Testis (tissue), 3 donors: ENCODE data around the gene EPHA3. TPM values are rescaled to one million over a fixed set of nuclear protein-coding genes. Genes with fewer than 3 reads are reported as not detected.

Experiments used
- DNase-seq: peaks from one replicate; pipeline ENCODE4 v3.0.0-alpha.2; 2019
- H3K27ac ChIP-seq, 2 donors: fragments of 200-600 bp; sonication (generic); one replicate each; pipeline ENCODE4 v1.5.1; 2019
- H3K27me3 ChIP-seq: fragments of 200-600 bp; sonication (generic); one replicate; pipeline ENCODE4 v1.5.1; 2019
- H3K36me3 ChIP-seq: fragments of 200-600 bp; sonication (generic); one replicate; pipeline ENCODE4 v1.5.1; 2017; ENCODE audit warnings: low read depth; ENCODE audit errors: missing control alignments
- H3K4me1 ChIP-seq: fragments of 200-600 bp; sonication (generic); one replicate; pipeline ENCODE4 v1.5.1; 2019
- H3K4me3 ChIP-seq, 2 donors: fragments of 200-600 bp; sonication (generic); one replicate each; pipeline ENCODE4 v1.5.1; 2017 to 2019
- H3K9me3 ChIP-seq: fragments of 200-600 bp; sonication (generic); one replicate; pipeline ENCODE4 v1.5.1; 2017
- POLR2A ChIP-seq: fragments of 450-650 bp; IDR thresholded peaks from one replicate; pipeline ENCODE4 v1.6.1; 2017; ENCODE audit warnings: antibody characterized with exemption, mild to moderate bottlenecking, moderate library complexity
- WGBS, 2 donors: methylation state at CpG; one replicate each; pipeline ENCODE4 v1.1.5; 2018; 5-methylcytosine and 5-hydroxymethylcytosine counted together
- intact Hi-C: fragments of 100-400 bp; cut with DNase I; formaldehyde crosslinking; loops from one replicate; pipeline ENCODE4 v1.15.1; 2023; ENCODE audit warnings: low total_unique reads
- polyA plus RNA-seq: library from polyadenylated mRNA; stranded (reverse); fragments of 350-450 nt; fragmentation: Illumina TruSeq; extraction: RNeasy Lipid Tissue Mini Kit (QIAGEN cat#74804); gene quantifications from one replicate; pipeline ENCODE4 v1.2.3, GENCODE V29; 2014; ENCODE audit warnings: low read depth, low replicate concordance; ENCODE audit not compliant: insufficient read depth
- total RNA-seq, 2 donors: library from RNA; depleted of rRNA; stranded (reverse); fragments of >200 nt; gene quantifications; one replicate each; pipeline ENCODE4 v1.2.3, GENCODE V29; 2016
- TF ChIP-seq, protein P1 (sequence below), 3 experiments: fragments of 450-650 bp in 2 of 3; fragments of 200-600 bp in 1 of 3; sonication (generic) in 1 of 3; IDR thresholded peaks; one replicate each; pipeline ENCODE4 v1.5.1; 2016 to 2019; ENCODE audit warnings: antibody characterized with exemption in 3 of 3, mild to moderate bottlenecking in 2 of 3, moderate library complexity in 1 of 3

EPHA3 gene
- total and polyA plus RNA-seq, 3 donors from 2014 or later: 0.99 to 2.1 (median 1.3) TPM

GRCh38 chr3:89227218-89227617 lies 119.8 kb downstream of the EPHA3 start:
- Histone ChIP-seq H3K36me3 (no peaks in the 10 kb centered on the region), H3K27ac (no peak overlapping the region), H3K9me3 (no peaks in the 10 kb centered on the region), H3K4me3 (no peak overlapping the region), H3K4me1 (no peaks in the 10 kb centered on the region), H3K27me3 (no peaks in the 10 kb centered on the region)
- TF ChIP-seq, protein P1, sequence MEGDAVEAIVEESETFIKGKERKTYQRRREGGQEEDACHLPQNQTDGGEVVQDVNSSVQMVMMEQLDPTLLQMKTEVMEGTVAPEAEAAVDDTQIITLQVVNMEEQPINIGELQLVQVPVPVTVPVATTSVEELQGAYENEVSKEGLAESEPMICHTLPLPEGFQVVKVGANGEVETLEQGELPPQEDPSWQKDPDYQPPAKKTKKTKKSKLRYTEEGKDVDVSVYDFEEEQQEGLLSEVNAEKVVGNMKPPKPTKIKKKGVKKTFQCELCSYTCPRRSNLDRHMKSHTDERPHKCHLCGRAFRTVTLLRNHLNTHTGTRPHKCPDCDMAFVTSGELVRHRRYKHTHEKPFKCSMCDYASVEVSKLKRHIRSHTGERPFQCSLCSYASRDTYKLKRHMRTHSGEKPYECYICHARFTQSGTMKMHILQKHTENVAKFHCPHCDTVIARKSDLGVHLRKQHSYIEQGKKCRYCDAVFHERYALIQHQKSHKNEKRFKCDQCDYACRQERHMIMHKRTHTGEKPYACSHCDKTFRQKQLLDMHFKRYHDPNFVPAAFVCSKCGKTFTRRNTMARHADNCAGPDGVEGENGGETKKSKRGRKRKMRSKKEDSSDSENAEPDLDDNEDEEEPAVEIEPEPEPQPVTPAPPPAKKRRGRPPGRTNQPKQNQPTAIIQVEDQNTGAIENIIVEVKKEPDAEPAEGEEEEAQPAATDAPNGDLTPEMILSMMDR (IDR thresholded peaks at IDR 0.05): no peak
- no peak for TF ChIP-seq POLR2A
- intact Hi-C loops: no loop called here
- 79% methylated on average over 5 of the region's 5 CpGs for WGBS, 2 donors
- DNase-seq: no peak

DNA sequence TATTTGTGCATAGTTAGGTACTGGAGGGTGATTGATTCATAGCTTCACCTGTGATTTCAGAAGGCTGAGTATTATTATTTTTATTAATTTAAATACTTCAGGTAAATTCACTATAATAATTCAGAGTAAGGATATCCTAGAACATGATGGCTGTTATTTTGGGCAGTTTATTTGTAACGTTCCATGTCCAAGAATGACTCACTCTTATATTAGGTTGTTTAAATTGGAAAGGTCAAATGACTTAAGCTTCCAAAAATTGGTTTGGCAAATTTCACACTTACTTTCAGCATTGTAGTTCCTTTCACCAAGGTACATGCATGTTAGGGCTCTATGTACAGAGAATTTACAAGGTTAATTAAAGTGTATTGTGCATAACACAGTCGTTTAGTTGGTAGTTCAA lies 120.2 kb downstream of the EPHA3 start:
- WGBS, 2 donors: 31 to 53% methylated on average over 2 of the region's 2 CpGs
- Histone ChIP-seq H3K4me1 (no peaks in the 10 kb centered on the region), H3K27ac (no peak overlapping the region), H3K4me3 (no peak overlapping the region), H3K9me3 (no peaks in the 10 kb centered on the region), H3K36me3 (no peaks in the 10 kb centered on the region), H3K27me3 (no peaks in the 10 kb centered on the region)
- DNase-seq: no peak
- intact Hi-C loops: no loop called here
- no peak for TF ChIP-seq POLR2A
- TF ChIP-seq, protein P1 (IDR thresholded peaks at IDR 0.05): no peak

DNA sequence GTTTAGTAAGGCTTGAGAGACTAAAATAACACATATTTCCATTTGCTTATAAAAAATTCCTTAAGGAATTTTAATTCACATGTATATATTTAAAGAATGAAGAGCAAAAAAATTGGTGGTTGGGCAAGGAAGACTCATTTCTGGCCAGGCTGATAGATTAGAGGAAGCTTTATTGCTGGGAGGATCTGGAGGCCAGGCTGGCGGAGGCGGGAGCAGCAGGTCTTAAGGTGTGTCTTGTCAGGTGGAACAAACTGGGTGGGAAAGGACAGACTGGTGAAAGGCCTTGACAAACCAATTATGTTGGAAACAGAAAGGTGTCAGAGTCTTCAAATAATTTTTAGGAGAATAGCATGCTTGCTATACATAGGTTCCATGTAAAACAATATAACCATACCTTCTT lies 124.7 kb downstream of the EPHA3 start:
- Histone ChIP-seq H3K9me3 (no peaks in the 10 kb centered on the region), H3K27ac (no peak overlapping the region), H3K4me3 (no peak overlapping the region), H3K36me3 (no peaks in the 10 kb centered on the region), H3K4me1 (no peaks in the 10 kb centered on the region), H3K27me3 (no peaks in the 10 kb centered on the region)
- 94 to 100% methylated on average over 2 of the region's 2 CpGs for WGBS, 2 donors
- no peak for DNase-seq
- TF ChIP-seq POLR2A: no peak
- TF ChIP-seq, protein P1 (IDR thresholded peaks at IDR 0.05): no peak
- intact Hi-C loops: no loop called here

DNA sequence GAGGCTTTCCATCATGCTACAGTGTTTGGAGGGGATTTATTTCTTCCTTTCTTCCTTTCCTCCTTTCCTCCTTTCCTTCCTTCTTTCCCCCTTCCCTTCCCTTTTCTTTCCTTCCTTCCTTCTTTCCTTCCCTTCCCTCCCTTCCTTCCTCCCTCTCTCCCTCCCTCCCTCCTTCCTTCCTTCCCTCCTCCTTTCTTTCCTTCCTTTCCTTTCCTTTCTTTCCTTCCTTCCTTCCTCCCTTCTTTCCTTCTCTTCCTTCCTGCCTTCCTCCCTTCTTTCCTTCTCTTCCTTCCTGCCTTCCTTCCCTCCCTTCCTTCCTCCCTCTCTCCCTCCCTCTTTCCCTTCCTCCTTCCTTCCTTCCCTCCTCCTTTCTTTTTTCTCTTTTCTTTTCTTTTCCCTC lies 127.2 kb downstream of the EPHA3 start:
- Histone ChIP-seq H3K36me3 (no peaks in the 10 kb centered on the region), H3K27ac (no peak overlapping the region), H3K4me3 (no peak overlapping the region), H3K27me3 (no peaks in the 10 kb centered on the region), H3K4me1 (no peaks in the 10 kb centered on the region), H3K9me3 (no peaks in the 10 kb centered on the region)
- DNase-seq: no peak
- intact Hi-C loops: no loop called here
- TF ChIP-seq, protein P1 (IDR thresholded peaks at IDR 0.05): no peak
- TF ChIP-seq POLR2A: no peak

GRCh38 chr3:89238846-89239245 lies 131.4 kb downstream of the EPHA3 start:
- Histone ChIP-seq H3K27ac (no peak overlapping the region), H3K36me3 (no peaks in the 10 kb centered on the region), H3K9me3 (no peaks in the 10 kb centered on the region), H3K27me3 (no peaks in the 10 kb centered on the region), H3K4me3 (no peak overlapping the region), H3K4me1 (no peaks in the 10 kb centered on the region)
- intact Hi-C loops: no loop called here
- TF ChIP-seq, protein P1 (IDR thresholded peaks at IDR 0.05): no peak
- no peak for TF ChIP-seq POLR2A
- DNase-seq: no peak
- WGBS, 2 donors: 72 to 80% methylated on average over 2 of the region's 2 CpGs
